K562 (cell line): Measurements from ENCODE around the gene CNOT9. TPM values are rescaled to one million over a fixed set of nuclear protein-coding genes. Genes with fewer than 3 reads are reported as not detected.

Experiments used
- ATAC-seq: fragments of 200-7000 bp; cut with Tn5 transposase; 3 replicates; pipeline ENCODE4 v1.9.1; 2020; ENCODE audit warnings: moderate library complexity
- BruUV-seq: library from RNA; stranded (reverse); fragments of 400-500 nt; replicated peaks from 2 replicates; lab custom pipeline; 2021; lab: Mats Ljungman, UMichigan
- CTCF ChIA-PET: fragments of 300-600 bp; formaldehyde crosslinking; extraction: SDS; loops from one replicate; lab custom pipeline; 2021; ENCODE audit warnings: low intra/inter-chr PET ratio; lab: Yijun Ruan, JAX
- POLR2A ChIA-PET: fragments of 300-600, 350-650 bp; sonication (Branson Sonifier 250); formaldehyde crosslinking; extraction: SDS; loops from one replicate; lab custom pipeline; 2021; ENCODE audit warnings: antibody characterized with exemption, inconsistent platforms; lab: Yijun Ruan, JAX
- DNase-seq, 4 experiments: peaks; one replicate each; pipeline versions ENCODE4 v3.0.0 to v3.0.0-alpha.2; 2011 to 2018; ENCODE audit warnings: low spot score in 3 of 4, mixed read lengths in 3 of 4; ENCODE audit errors: extremely low read depth in 1 of 4
- FAIRE-seq: peaks from 2 replicates; lab custom pipeline; 2011; peaks lifted over from hg19 to GRCh38; lab: Jason Lieb, UNC
- H2AFZ ChIP-seq: 2 replicates; pipeline ENCODE4 v1.6.0; 2011; ENCODE audit warnings: low read depth, low read length, control low read depth, inconsistent platforms
- H3K27ac ChIP-seq: fragments of 200-600 bp; 3 replicates; pipeline ENCODE4 v1.8.0; 2011; ENCODE audit warnings: low read depth, mild to moderate bottlenecking, control low read depth, inconsistent platforms, low read length, moderate library complexity, mixed read lengths; ENCODE audit errors: extremely low read depth
- H3K27me3 ChIP-seq, 2 experiments: fragments of 300-600 bp in 1 of 2; 2 replicates in 1 of 2; 3 replicates in 1 of 2; pipeline versions ENCODE4 v1.6.0 to v1.8.0; 2011; ENCODE audit warnings: inconsistent platforms in 2 of 2, low read length in 2 of 2, mild to moderate bottlenecking in 1 of 2, mixed read lengths in 1 of 2, moderate library complexity in 1 of 2; ENCODE audit not compliant: control insufficient read depth in 2 of 2, insufficient read depth in 2 of 2
- H3K36me3 ChIP-seq: fragments of 300-600 bp; 3 replicates; pipeline ENCODE4 v1.8.0; 2011; ENCODE audit warnings: mild to moderate bottlenecking, low read length, inconsistent platforms; ENCODE audit not compliant: control insufficient read depth, insufficient read depth
- H3K4me1 ChIP-seq, 2 experiments: fragments of 200-600 bp in 1 of 2; replicated peaks in 1 of 2; 2 replicates in 1 of 2; 3 replicates in 1 of 2; pipeline versions ENCODE4 v1.5.1 to v1.8.0; 2011; ENCODE audit warnings: inconsistent platforms in 2 of 2, low read length in 2 of 2, mild to moderate bottlenecking in 1 of 2, mixed read lengths in 1 of 2, moderate library complexity in 1 of 2; ENCODE audit not compliant: control insufficient read depth in 2 of 2, insufficient read depth in 2 of 2
- H3K4me2 ChIP-seq: 2 replicates; pipeline ENCODE4 v1.6.1; 2011; ENCODE audit warnings: low read length, control low read depth, inconsistent platforms, mixed read lengths; ENCODE audit not compliant: insufficient read depth
- H3K4me3 ChIP-seq: fragments of 200-600 bp; sonication (generic), shearing (Covaris generic); 2 replicates; pipeline ENCODE4 v1.5.1; 2016; ENCODE audit warnings: control low read depth, inconsistent platforms
- H3K79me2 ChIP-seq: fragments of 200-600 bp; 3 replicates; pipeline ENCODE4 v1.8.0; 2011; ENCODE audit warnings: low read length, inconsistent platforms; ENCODE audit not compliant: control insufficient read depth, insufficient read depth
- H3K9ac ChIP-seq, 2 experiments: 2 replicates each; pipeline versions ENCODE4 v1.6.0 to v1.6.1; 2011; ENCODE audit warnings: low read depth in 2 of 2, low read length in 2 of 2, control low read depth in 1 of 2, inconsistent platforms in 1 of 2, mild to moderate bottlenecking in 1 of 2, mixed read lengths in 1 of 2; ENCODE audit not compliant: insufficient read depth in 1 of 2
- H3K9me1 ChIP-seq: one replicate; pipeline ENCODE4 v1.6.0; 2011; ENCODE audit warnings: inconsistent platforms, mild to moderate bottlenecking, low read length, moderate library complexity; ENCODE audit not compliant: control insufficient read depth, insufficient read depth
- H3K9me3 ChIP-seq: replicated peaks from 2 replicates; pipeline ENCODE4 v1.5.1; 2011; ENCODE audit warnings: low read depth, low read length, inconsistent platforms; ENCODE audit not compliant: control insufficient read depth, insufficient read depth
- H4K20me1 ChIP-seq: replicated peaks from 2 replicates; pipeline ENCODE4 v1.6.1; 2011; ENCODE audit warnings: low read length, inconsistent platforms, mixed read lengths; ENCODE audit not compliant: control insufficient read depth, insufficient read depth
- CEBPB ChIP-seq: fragments of 450-650 bp; IDR thresholded peaks from 2 replicates; pipeline ENCODE4 v1.6.1; 2016; ENCODE audit warnings: missing genetic modification characterization, missing compliant biosample characterization
- CEBPG ChIP-seq, 3 experiments: fragments of 200-800 bp in 1 of 3; sonication (Bioruptor generic) in 1 of 3; sonication (generic) in 1 of 3; formaldehyde crosslinking in 1 of 3; IDR thresholded peaks in 2 of 3; conservative IDR thresholded peaks in 1 of 3; 2 replicates each; pipeline versions ENCODE4 v1.6.1 to v1.8.0; 2016 to 2022; ENCODE audit warnings: missing compliant biosample characterization in 2 of 3, missing genetic modification characterization in 2 of 3, mild to moderate bottlenecking in 1 of 3, missing genetic modification reagents in 1 of 3
- CHD2 ChIP-seq: IDR thresholded peaks from 2 replicates; pipeline ENCODE4 v1.6.1; 2011; ENCODE audit warnings: low read depth, low read length
- ESRRA ChIP-seq: fragments of 450-650 bp; IDR thresholded peaks from 2 replicates; pipeline ENCODE4 v1.6.1; 2014; ENCODE audit warnings: low read depth, mild to moderate bottlenecking, moderate library complexity, borderline replicate concordance
- NFE2 ChIP-seq: IDR thresholded peaks from 2 replicates; pipeline ENCODE4 v1.6.1; 2014; ENCODE audit warnings: antibody characterized with exemption, low read depth
- PYGO2 ChIP-seq: fragments of 450-650 bp; IDR thresholded peaks from 2 replicates; pipeline ENCODE4 v1.6.1; 2016; ENCODE audit warnings: mild to moderate bottlenecking, missing genetic modification characterization, moderate library complexity, missing compliant biosample characterization
- SPI1 ChIP-seq: IDR thresholded peaks from 2 replicates; pipeline ENCODE4 v1.6.1; 2011; ENCODE audit warnings: low read depth, low read length, control low read depth, borderline replicate concordance
- WGBS: fragments of 100-300 bp; shearing (Covaris generic); methylation state at CpG from one replicate; pipeline ENCODE4 v1.1.6; 2016; ENCODE audit warnings: low coverage, mixed read lengths; ENCODE audit not compliant: insufficient coverage; ENCODE audit errors: missing lambda C conversion rate; 5-methylcytosine and 5-hydroxymethylcytosine counted together
- in situ Hi-C: fragments of 300-500 bp; cut with MboI; formaldehyde crosslinking; loops from 4 replicates; pipeline ENCODE4 v1.15.0; 2018; ENCODE audit warnings: inconsistent platforms, mixed read lengths
- intact Hi-C: fragments of 100-400 bp; cut with micrococcal nuclease; formaldehyde crosslinking; loops from 2 replicates; pipeline ENCODE4 v1.14.2; 2022
- polyA plus RNA-seq, 8 experiments: library from polyadenylated mRNA; depleted of rRNA in 4 of 8; stranded (reverse) in 5 of 8; unstranded in 3 of 8; fragments of >200 nt; fragmentation: Nextera tagmentation in 2 of 8; fragmentation: Illumina TruSeq in 1 of 8; extraction: Ambion mirVana in 2 of 8; extraction: Trizol in 1 of 8; gene quantifications; 2 replicates each; pipeline versions ENCODE4 v1.2.1 to v1.2.3, GENCODE V29; 2011 to 2014; ENCODE audit warnings: inconsistent platforms in 1 of 8, missing spikeins in 1 of 8
- total RNA-seq, 7 experiments: library from RNA; depleted of rRNA in 6 of 7; stranded (reverse); fragments of >200 nt in 6 of 7; fragmentation: Illumina TruSeq in 2 of 7; extraction: Trizol in 2 of 7; gene quantifications; 2 replicates each; pipeline versions ENCODE4 v1.2.1 to v1.2.3, GENCODE V29; 2011 to 2021; ENCODE audit warnings: low replicate concordance in 1 of 7

The CNOT9 gene
- total and polyA plus RNA-seq, 9 of the 15 experiments (the other 6 are each of a cell fraction or from before 2014, with no cell fraction given): 19.0 to 82.6 (median 46.7) TPM

- no peak for DNase-seq
- Histone ChIP-seq H3K27me3 (no peaks in the 10 kb centered on the region), H3K27ac (no peak overlapping the region), H3K9ac (no peak overlapping the region), H3K9me1 (no peaks in the 10 kb centered on the region), H3K4me1 (peaks cover 6 to 8% of the 10 kb centered on the region in 2 experiments; a peak in 4 of 5 replicates), H3K4me3 (no peak overlapping the region), H3K4me2 (no peak overlapping the region), H3K9me3 (no peaks in the 10 kb centered on the region), H4K20me1 (no peaks in the 10 kb centered on the region), H2AFZ (no peak overlapping the region), H3K36me3 (peaks cover 57% of the 10 kb centered on the region; the same call in 2 of the 3 replicates), H3K79me2 (peaks cover 59% of the 10 kb centered on the region)
- intact Hi-C loops: no loop called here
- TF ChIP-seq CEBPB (tag) (0 out of 2 replicates have a peak, but pooled peaks have one; percentile 36), CEBPG (CRISPR knock-in tag; IDR thresholded peaks at IDR 0.05) (no peak), CEBPG (tag; conservative IDR thresholded peaks at IDR 0.05 in 1 of 2, IDR thresholded peaks at IDR 0.05 in 1 of 2) (peak in 1 of 2 experiments; percentile 41; a peak in 3 of 4 replicates), CHD2 (no peak)
- BruUV-seq: no TSS peak
- no peak for FAIRE-seq
- no peak for ATAC-seq
- 88% methylated on average over 1 of the region's 1 CpG for WGBS
- in situ Hi-C loops: no loop called here
- ChIA-PET CTCF (no interaction called here), POLR2A (no interaction called here)
Observed at GRCh38 chr2:218564056-218564455, 4.6 kb upstream of the CNOT9 start.

- DNase-seq (no peak), FAIRE-seq (no peak), ATAC-seq (no peak)
- peak overlapping the region; percentile 93; the same call in 1 of the 2 replicates for H3K4me2 ChIP-seq
- H3K9ac ChIP-seq: peak overlapping the region in 1 of 2 experiments; percentile 78; a peak in 2 of 4 replicates
- no peaks in the 10 kb centered on the region for H3K27me3 ChIP-seq
- in situ Hi-C loops (no loop called here), intact Hi-C loops (loop anchor here (5.0 kb wide), 2 partner anchors 169 to 274 kb away; partner anchors contain the start of genes CTDSP1 and TMBIM1)
- no peak overlapping the region for H3K4me3 ChIP-seq
- no peak overlapping the region for H2AFZ ChIP-seq
- H3K27ac ChIP-seq: no peak overlapping the region
- peaks cover 42% of the 10 kb centered on the region; the same call in 2 of the 3 replicates for H3K36me3 ChIP-seq
- no peaks in the 10 kb centered on the region for H3K9me1 ChIP-seq
- H3K9me3 ChIP-seq: no peaks in the 10 kb centered on the region
- WGBS: 50% methylated on average over 1 of the region's 1 CpG
- H4K20me1 ChIP-seq: 0 out of 2 replicates have a peak, but pooled peaks cover 3% of the 10 kb centered on the region
- peaks cover 81% of the 10 kb centered on the region for H3K79me2 ChIP-seq
- TF ChIP-seq ESRRA (no peak), SPI1 (0 out of 2 replicates have a peak, but pooled peaks have one; percentile 33), PYGO2 (no peak), NFE2 (no peak)
- TF ChIP-seq, all 486 proteins: peak for 1
- ChIA-PET POLR2A (interaction anchor here (0.6 kb wide), 2 partner anchors 10 to 64 kb away, joined by 3 read pairs; no protein-coding TSS in a partner anchor), CTCF (no interaction called here)
- H3K4me1 ChIP-seq: peaks cover 8 to 9% of the 10 kb centered on the region in 2 experiments; a peak in 4 of 5 replicates
- no TSS peak for BruUV-seq
Observed at GRCh38 chr2:218566296-218566695, 2.3 kb upstream of the CNOT9 start.
